Upper lobe of left lung (tissue), 4 donors: ENCODE results near the gene IL1RAP.

Experiments
- EP300 ChIP-seq, 4 donors: sonication (generic); formaldehyde crosslinking; IDR thresholded peaks; one replicate each; pipeline ENCODE4 v1.5.1; 2017; ENCODE audit warnings: antibody characterized with exemption in 4 of 4, control low read depth in 2 of 4
- POLR2A ChIP-seq, 4 donors: fragments of 450-650 bp; IDR thresholded peaks; one replicate each; pipeline ENCODE4 v1.5.1; 2016 to 2017; ENCODE audit warnings: antibody characterized with exemption in 4 of 4, mild to moderate bottlenecking in 2 of 4

DNA sequence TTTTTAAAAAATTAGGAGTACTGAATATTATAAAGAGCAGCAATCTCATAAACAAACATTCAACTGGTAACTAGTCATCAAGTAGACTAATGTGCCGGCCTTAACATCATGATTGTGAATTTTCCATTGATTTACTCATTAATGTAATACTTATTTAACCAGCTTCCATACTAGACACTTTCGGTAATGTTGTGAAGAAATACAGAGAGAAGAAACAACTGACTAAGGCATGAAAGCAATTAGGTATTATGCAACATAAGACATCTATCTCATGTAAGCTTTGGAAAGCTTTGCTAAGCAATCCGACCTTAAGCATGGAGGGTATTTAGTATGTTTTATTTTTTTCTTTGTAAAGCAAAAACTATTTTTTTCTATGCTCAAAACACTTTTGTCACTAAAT, 108.0 kb downstream of the IL1RAP start:
- no peak for TF ChIP-seq EP300 (IDR thresholded peaks at IDR 0.05)
- TF ChIP-seq POLR2A (IDR thresholded peaks at IDR 0.05) = no peak
